Limb (tissue), 2 donors: ENCODE data around the gene GMDS.

Experiments
- DNase-seq, 2 donors: peaks; one replicate each; pipeline ENCODE4 v3.0.0-alpha.2; 2016; ENCODE audit errors: extremely low spot score in 2 of 2

Gene GMDS

GRCh38 chr6:2179241-2179640, 66.2 kb downstream of the GMDS start:
- DNase-seq = no peak

GRCh38 chr6:2178125-2178524, 67.3 kb downstream of the GMDS start:
- DNase-seq = no peak

GRCh38 chr6:2175825-2176224, 69.6 kb downstream of the GMDS start:
- DNase-seq = no peak

DNA sequence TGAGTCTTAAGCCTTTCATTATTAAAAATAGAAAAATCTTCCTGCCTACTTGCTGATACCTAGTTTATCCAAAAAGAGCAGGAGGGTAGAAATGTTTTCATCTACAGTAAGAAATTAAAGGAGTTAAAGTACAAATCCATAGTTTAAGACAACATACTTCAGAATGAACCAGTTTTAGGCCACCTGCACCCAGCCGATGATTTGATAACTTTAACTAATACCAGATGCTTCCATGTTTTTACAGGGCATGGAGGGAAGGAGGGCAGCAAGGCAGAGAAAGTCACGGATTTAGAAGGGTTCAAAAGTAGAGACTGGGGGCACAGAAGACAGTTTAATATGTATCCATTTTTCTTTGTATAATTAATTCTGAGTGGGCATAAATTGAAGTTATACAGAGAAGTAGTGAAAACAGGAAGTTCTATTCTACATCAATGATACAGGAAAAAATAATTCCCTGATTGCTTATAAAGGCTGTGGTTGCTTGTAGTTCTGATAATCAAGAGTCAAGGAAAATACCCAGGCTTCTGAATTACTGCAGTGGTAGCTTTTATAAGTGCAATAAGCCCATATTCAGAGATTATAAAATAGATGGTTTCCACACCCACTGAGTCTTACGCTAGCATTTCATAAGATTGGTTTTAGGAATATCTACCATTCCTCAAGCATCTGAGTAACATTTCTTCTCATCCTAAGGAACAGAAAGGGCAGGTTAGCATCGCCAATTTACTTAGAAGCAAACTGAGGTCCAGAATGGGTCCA, 72.0 kb downstream of the GMDS start:
- no peak for DNase-seq

DNA sequence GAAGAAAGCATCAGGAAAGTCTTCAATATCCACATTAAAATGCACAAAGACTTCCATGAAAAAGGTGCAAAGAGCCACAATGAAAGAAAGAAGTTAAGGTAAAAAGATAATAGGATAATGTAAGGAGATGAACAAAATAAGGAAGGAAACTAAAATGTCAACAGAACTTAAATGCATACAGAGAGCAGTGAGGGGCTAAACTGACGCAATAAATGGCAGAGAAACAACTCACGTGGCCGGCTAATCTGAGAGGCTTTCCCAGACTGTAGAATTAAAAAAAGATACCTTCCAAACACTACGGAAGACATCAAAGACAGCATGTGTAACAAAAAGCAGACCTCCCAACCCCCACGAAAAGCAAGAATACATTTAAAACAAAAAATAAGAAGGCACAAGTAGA, 73.7 kb downstream of the GMDS start:
- no peak for DNase-seq

DNA sequence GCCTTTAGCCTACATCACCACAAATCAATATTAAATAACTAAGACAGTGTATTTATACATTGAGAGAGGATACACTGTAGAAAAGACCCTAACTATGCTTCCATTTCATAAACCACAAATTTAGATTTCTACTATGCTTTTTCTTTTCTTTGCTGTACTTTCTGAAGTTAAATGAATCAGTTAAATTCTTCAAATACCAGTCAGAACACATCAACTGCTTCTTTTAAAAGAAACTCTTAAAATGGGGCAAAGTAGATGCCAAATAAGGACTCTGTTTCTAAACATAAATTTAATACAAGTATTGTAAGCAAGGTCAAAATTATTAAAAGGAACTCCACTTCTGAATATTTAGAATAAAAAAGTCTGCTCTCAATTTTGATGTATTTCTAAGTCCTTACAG, 76.9 kb downstream of the GMDS start:
- no peak for DNase-seq

- DNase-seq = no peak
Observed at GRCh38 chr6:2166717-2167116, 78.7 kb downstream of the GMDS start.

GRCh38 chr6:2165286-2165685, 80.1 kb downstream of the GMDS start:
- DNase-seq = no peak

- DNase-seq = no peak
Observed at GRCh38 chr6:2164481-2164880, 80.9 kb downstream of the GMDS start.

DNA sequence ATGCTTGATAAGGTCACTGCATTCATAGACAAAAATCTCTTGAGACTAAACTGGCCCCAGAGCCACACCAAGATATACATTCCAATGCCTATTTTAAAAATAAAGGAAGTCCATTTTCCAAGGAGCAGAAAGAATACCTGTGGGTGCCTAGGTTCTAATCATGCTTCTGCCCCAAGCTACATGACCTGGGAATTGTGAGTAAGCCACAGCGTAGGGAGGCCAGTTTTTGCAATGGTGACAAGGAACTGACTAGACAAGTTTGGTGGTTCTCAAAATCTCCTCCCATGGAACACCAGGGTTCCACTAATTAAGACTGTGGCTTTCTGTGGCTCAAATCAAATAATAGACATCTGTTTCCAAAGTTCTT, 83.3 kb downstream of the GMDS start:
- no peak for DNase-seq

DNA sequence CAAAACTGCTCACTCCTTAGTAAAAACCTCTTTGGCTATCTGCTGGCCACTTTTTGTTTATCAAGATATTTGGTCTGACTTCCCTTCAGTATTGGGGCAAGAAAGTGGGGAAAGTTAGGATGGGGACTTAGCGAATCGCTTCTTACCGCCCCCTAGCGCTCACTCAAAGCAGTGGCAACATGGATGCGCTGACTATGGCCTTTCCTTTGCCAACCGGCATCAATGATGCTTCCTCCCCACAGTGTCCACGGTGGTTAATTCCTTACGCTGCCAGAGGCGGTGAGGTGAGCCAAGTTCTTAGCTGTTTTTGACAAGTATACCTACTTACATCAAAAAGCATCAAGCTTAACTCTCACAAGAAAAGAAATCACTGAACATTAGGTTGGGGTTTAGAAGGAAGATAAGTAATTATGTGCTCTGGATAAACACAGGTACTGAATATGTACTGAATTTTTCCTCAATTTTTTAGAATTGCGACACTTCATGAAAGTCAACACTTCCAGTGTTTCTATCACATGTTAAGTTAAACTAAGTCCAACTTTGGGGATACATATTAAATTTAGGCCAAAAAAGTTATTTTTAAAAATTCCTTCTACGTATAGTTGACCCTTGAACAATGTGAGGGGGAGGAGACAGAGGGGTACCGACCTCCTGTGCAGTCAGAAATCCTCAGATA, 86.7 kb downstream of the GMDS start:
- DNase-seq = no peak

DNA sequence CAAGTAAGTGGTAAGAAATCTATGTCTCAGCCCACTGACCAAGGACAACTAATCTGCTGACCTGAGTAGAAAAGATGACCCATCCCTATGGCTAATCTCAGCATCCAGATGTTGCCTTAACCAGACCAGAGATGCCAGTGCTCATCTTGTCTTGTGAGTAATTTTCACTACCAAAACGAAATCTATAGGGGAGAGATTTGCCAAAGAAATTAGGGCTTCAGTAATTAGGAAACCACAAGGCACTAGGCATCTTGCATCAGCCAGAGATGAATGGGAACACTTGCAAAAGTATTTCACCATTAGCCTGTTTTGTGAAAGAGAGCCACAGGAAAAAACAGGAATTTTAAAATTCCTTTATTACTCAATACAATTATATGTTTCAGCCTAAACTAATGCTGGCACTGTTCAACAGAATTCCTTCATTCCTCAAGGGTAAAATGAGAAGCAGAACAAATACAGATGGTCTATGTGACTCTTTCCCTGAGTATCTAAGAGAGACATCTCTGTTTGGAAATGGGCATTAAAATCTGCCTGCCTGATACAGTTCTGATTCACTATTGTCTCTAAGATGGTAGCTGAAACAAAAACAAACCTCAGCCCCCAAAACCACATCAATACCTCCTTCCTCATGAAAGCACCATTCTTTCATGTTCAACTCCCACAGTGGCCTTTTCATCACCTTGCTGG, 87.8 kb downstream of the GMDS start:
- DNase-seq = no peak

DNA sequence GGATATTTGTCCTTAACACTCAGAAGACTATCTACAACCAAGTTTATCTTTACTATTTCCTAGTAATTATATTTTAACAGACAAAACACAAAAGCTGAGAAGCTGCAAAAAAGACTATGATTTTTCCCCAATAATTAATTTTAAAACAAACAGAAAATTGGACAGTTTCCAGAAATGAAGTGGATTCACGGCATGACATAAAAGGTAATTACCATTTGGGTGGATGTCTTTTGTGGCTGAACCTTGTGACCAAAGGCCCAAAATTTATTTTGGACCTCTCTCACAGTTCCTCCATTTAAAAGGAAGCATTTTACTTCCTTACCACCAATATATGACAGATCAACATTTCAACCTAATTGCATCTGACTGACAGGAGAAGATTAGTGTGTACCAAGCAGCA, 90.2 kb downstream of the GMDS start:
- no peak for DNase-seq

DNA sequence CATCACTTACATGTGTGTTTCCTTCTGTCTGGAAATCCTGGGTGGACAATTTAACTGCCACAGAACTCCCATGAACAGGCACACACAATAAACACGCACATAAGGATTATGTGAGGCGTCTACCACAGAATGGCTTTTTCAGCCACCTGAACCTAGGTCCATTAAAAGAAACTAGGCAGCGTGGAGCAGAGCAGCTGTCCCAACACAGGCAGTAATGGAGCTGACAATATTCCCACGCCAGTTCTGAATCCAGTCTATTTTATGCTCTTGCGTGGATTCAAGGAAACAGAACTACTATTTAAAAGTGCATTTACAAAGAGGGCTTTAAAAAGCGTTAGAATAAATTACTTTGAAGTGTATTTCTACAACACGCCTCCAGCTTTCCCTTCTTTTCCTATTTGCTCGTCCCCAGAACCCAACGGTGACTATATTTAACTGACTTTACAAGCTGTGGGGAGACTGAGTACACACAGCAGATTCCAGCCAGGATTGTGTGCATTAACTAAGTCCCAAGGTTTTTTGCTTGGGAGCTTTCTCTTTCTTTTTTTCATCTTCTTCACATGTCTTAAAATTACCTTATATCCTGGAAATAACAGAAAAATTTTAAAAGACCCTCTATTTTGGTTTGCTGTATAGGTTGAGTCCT, 95.9 kb downstream of the GMDS start:
- DNase-seq = no peak

- no peak for DNase-seq
Observed at GRCh38 chr6:2148748-2149147, 96.7 kb downstream of the GMDS start.

GRCh38 chr6:2147766-2148448, 97.5 kb downstream of the GMDS start:
- DNase-seq = peak in 1 of 2 donors; percentile 34

DNA sequence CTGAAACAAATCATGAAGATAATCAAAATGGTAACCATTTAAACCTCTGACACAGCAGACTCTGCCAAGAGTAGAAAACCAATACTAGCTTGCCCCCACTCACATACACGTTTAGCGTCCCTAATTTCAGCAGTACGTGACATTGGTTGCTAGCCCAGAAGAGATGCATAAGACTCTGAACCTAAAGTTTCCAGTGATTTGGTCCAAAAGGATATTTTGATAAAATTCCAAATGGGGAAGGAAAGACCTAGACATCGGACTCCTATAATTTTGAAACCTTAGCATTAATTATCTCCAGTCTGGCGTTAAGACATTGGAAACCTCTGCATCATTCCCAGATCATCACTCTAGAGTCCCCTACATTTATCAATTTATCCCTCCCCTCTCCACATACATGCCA, 98.1 kb downstream of the GMDS start:
- DNase-seq = no peak

DNA sequence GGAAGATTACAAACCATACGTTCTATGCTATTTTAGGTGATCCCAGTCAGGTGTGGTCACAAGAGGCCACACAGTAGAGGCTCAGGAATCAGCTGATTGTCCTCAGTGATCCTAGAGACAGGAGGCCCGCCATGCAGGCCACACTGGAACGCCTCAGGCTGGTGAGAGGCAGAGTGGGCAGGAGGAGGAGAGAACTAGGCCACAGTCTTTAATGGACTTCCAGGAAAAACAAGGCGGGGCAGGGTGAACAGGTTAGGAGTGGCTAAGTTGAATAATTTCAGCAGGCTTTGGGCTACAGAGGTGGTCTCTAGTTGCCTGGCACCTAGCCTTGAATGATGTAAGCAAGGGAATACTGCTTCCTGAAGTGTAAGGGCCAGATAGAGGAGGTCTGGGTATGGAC, 101.2 kb downstream of the GMDS start:
- DNase-seq = no peak

GRCh38 chr6:2141644-2142290, 103.6 kb downstream of the GMDS start:
- no peak for DNase-seq

DNA sequence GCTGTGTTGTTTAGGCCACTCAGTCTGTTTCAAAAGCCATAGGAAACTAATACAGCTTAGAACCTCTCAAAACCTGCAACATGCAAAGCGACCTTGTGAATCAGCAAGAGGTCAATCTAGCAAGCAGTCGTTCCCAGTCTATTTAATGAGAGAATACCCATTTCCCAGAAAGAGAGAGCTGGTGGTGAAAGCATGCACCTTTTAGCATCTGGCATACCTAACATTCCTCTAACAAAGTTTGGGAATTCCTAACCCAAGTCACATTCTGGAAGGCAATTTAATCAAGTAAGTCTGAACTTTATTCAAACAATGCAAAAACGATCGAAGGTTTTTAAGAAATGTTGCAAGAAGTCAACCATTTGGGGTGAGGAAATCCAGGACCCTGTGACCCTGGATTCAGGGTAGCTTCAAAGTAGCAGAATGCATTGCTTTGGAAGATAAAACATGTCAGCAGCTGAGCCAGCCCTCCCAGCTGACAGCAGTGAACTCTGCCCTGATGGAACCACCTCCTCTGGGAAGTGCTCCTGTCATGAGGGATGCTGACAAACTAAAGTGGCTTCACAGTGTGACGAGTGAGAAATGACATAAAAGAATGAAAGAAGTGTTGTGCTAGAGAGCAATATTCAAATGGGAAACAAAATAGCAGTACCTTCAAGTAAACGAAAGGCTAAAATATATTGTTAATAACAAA, 104.8 kb downstream of the GMDS start:
- DNase-seq = no peak

GRCh38 chr6:2135401-2135800, 110.0 kb downstream of the GMDS start:
- no peak for DNase-seq
